DOHH2 (cell line): Measurements from ENCODE around the gene CYTH1.

ENCODE experiments used
- H3F3A ChIP-seq: fragments of 200-600 bp; sonication (generic), shearing (Covaris generic); 2 replicates; pipeline ENCODE4 v1.6.0; 2016; ENCODE audit warnings: antibody characterized with exemption, mild to moderate bottlenecking; ENCODE audit not compliant: control insufficient read depth, insufficient read depth
- H3K27ac ChIP-seq: fragments of 200-600 bp; sonication (generic); 2 replicates; pipeline ENCODE4 v1.5.1; 2014; ENCODE audit warnings: low read depth, mild to moderate bottlenecking, low read length, moderate library complexity
- H3K27me3 ChIP-seq: fragments of 200-600 bp; sonication (generic); 2 replicates; pipeline ENCODE4 v1.6.1; 2014; ENCODE audit warnings: mild to moderate bottlenecking, low read length, mixed read lengths; ENCODE audit not compliant: control insufficient read depth
- H3K36me3 ChIP-seq: fragments of 200-600 bp; sonication (generic); 2 replicates; pipeline ENCODE4 v1.6.1; 2014; ENCODE audit warnings: mild to moderate bottlenecking, low read length, moderate library complexity, mixed read lengths; ENCODE audit not compliant: control insufficient read depth
- H3K4me1 ChIP-seq: fragments of 200-600 bp; sonication (generic); 2 replicates; pipeline ENCODE4 v1.6.1; 2014; ENCODE audit warnings: mild to moderate bottlenecking, low read length, mixed read lengths; ENCODE audit not compliant: control insufficient read depth
- H3K4me2 ChIP-seq: fragments of 200-600 bp; sonication (generic); 2 replicates; pipeline ENCODE4 v1.6.0; 2014; ENCODE audit warnings: mild to moderate bottlenecking, low read length, moderate library complexity
- H3K4me3 ChIP-seq: fragments of 200-600 bp; sonication (generic); 2 replicates; pipeline ENCODE4 v1.5.1; 2014; ENCODE audit warnings: mild to moderate bottlenecking, low read length, mixed read lengths
- H3K79me2 ChIP-seq: fragments of 200-600 bp; sonication (generic); 2 replicates; pipeline ENCODE4 v1.6.1; 2014; ENCODE audit warnings: mild to moderate bottlenecking, low read length, mixed read lengths; ENCODE audit not compliant: control insufficient read depth
- H3K9me2 ChIP-seq: fragments of 200-600 bp; sonication (generic); replicated peaks from 2 replicates; pipeline ENCODE4 v1.6.1; 2014; ENCODE audit warnings: mild to moderate bottlenecking, low read length, mixed read lengths; ENCODE audit not compliant: control insufficient read depth
- H3K9me3 ChIP-seq: fragments of 200-600 bp; sonication (generic); 2 replicates; pipeline ENCODE4 v1.6.1; 2014; ENCODE audit warnings: antibody characterized with exemption, low read length, mixed read lengths; ENCODE audit not compliant: control insufficient read depth, insufficient read depth
- H4K20me1 ChIP-seq: fragments of 200-600 bp; sonication (generic); 2 replicates; pipeline ENCODE4 v1.6.0; 2014; ENCODE audit warnings: low read depth, mild to moderate bottlenecking, antibody characterized with exemption, low read length, moderate library complexity; ENCODE audit not compliant: control insufficient read depth, insufficient read depth
- CTCF ChIP-seq: fragments of 200-600 bp; sonication (generic); IDR thresholded peaks from one replicate; pipeline ENCODE4 v1.5.1; 2014; ENCODE audit warnings: antibody characterized with exemption, mild to moderate bottlenecking, low read depth, low read length; ENCODE audit not compliant: poor library complexity, severe bottlenecking
- EZH2phosphoT487 ChIP-seq: fragments of 200-600 bp; sonication (generic); IDR thresholded peaks from 2 replicates; pipeline ENCODE4 v1.6.1; 2017; ENCODE audit warnings: borderline replicate concordance, mild to moderate bottlenecking, antibody characterized with exemption, low read length, moderate library complexity, mixed read lengths

Gene CYTH1

GRCh38 chr17:78697554-78698343, 84.3 kb downstream of the CYTH1 start:
- peak overlapping the region; percentile 61 for H3K4me2 ChIP-seq
- no peak overlapping the region; the same call in 1 of the 2 replicates for H3K27ac ChIP-seq
- no peaks in the 10 kb centered on the region for H3K79me2 ChIP-seq

DNA sequence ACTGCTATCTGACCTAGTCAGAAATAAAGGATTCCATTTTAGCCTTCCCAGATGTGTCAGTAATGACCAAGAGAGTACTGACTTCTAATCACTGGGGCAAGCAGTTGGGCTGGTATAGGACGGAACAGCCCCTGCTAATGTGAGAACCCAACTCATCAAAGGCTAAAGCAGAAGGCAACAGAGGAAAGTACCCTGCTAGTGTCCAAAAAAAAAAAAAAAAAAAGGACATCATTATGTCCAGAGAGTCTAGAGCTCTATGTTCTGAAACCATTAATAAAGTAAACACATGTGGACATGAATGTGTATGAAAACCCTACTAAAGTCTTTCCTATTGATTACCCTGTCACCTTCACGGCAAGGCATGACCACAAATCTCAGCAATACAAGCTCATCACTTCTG, 85.0 kb downstream of the CYTH1 start:
- H4K20me1 ChIP-seq = no peaks in the 10 kb centered on the region
- no peaks in the 10 kb centered on the region for H3K9me3 ChIP-seq
- TF ChIP-seq CTCF = no peak
- no peak overlapping the region; the same call in 1 of the 2 replicates for H3K27ac ChIP-seq
- H3F3A ChIP-seq = peaks cover 4% of the 10 kb centered on the region; the same call in 1 of the 2 replicates
- peaks cover 40% of the 10 kb centered on the region for H3K4me1 ChIP-seq
- no peaks in the 10 kb centered on the region for H3K9me2 ChIP-seq
- peak overlapping the region; percentile 25 for H3K4me3 ChIP-seq
- no peaks in the 10 kb centered on the region for H3K27me3 ChIP-seq
- peak overlapping the region; percentile 61 for H3K4me2 ChIP-seq
- no peaks in the 10 kb centered on the region for H3K79me2 ChIP-seq
- H3K36me3 ChIP-seq = peaks cover 93% of the 10 kb centered on the region

More at GRCh38 chr17:78697554-78698343, 84.3 kb downstream of the CYTH1 start:
- no peaks in the 10 kb centered on the region for H3K9me3 ChIP-seq
- H3K36me3 ChIP-seq = peaks cover 93% of the 10 kb centered on the region
- no peaks in the 10 kb centered on the region for H3K27me3 ChIP-seq
- no peaks in the 10 kb centered on the region for H3K9me2 ChIP-seq
- peaks cover 40% of the 10 kb centered on the region for H3K4me1 ChIP-seq
- H4K20me1 ChIP-seq = no peaks in the 10 kb centered on the region
- H3K4me3 ChIP-seq = peak overlapping the region; percentile 25
- H3F3A ChIP-seq = peaks cover 4% of the 10 kb centered on the region; the same call in 1 of the 2 replicates
- no peak for TF ChIP-seq CTCF
- TF ChIP-seq EZH2phosphoT487 = no peak

DNA sequence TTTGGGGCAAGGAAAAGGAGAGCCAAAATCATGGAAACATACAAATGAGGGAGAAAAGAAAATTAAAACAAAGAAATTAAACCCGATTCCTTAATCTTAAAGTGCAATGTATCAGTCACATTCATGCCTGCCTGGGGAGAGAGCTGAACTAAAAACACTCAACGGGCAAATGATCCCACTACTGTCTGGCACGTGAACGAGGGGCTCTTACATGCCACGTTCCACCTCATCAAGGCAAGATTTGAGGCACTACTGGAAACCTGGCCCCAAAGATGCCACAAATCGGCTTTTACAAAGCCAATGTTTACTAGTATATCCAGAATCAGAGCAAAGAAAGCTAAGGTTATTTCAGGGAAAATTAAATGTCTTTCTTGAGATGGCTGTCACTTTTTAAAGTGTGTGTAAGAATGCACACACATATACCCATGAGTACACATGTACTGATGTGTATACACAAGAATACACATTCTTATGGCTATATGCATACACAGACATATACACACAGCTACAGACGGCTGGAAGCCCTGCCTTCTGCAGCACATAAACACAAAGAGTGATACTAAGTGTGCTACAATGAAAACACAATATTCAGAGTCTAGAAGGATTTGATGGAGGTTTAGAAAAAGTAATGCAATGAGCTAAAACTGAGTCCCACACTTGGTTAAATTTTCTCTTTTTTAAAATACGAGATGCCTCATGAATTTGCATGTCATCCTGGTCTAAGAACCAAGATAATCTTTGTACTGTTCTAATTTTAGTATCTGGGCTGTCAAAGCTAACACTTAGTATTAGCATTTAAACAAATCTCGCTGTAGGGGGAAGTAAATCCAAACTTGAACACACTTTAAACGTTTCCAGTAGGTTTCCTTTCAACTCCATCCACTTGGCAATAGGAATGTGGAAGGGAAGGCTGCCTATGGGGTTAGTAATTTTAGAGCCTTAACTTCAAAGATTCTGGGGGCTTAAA, 85.8 kb downstream of the CYTH1 start:
- H4K20me1 ChIP-seq = no peaks in the 10 kb centered on the region
- peaks cover 4% of the 10 kb centered on the region; the same call in 1 of the 2 replicates for H3F3A ChIP-seq
- no peaks in the 10 kb centered on the region for H3K79me2 ChIP-seq
- H3K27ac ChIP-seq = no peak overlapping the region; the same call in 1 of the 2 replicates
- peak overlapping the region; percentile 61 for H3K4me2 ChIP-seq
- no peaks in the 10 kb centered on the region for H3K9me2 ChIP-seq
- peaks cover 92% of the 10 kb centered on the region for H3K36me3 ChIP-seq
- H3K4me1 ChIP-seq = peaks cover 40% of the 10 kb centered on the region
- H3K27me3 ChIP-seq = no peaks in the 10 kb centered on the region
- peak overlapping the region; percentile 25 for H3K4me3 ChIP-seq
- TF ChIP-seq CTCF (no peak), EZH2phosphoT487 (no peak)
- no peaks in the 10 kb centered on the region for H3K9me3 ChIP-seq
